Body of pancreas (tissue), 4 donors: ENCODE data around the gene CDH7. TPM values are rescaled to one million over a fixed set of nuclear protein-coding genes. Genes with fewer than 3 reads are reported as not detected.
A peak's percentile ranks its signal among the peaks of the same experiment; 100 is the strongest.

ENCODE experiments used
- ATAC-seq: fragments of 150-250 bp; one replicate; pipeline ENCODE4 v1.9.1; 2016
- DNase-seq, 4 donors: peaks; one replicate each; pipeline ENCODE4 v3.0.0-alpha.2; 2019
- H3K27ac ChIP-seq, 4 donors: fragments of 200-600 bp; sonication (generic); 1 replicate in 3 of 4; 2 replicates in 1 of 4; pipeline versions ENCODE4 v1.5.1 to v1.6.1; 2016 to 2019; ENCODE audit warnings: mild to moderate bottlenecking in 1 of 4, mixed read lengths in 1 of 4, moderate library complexity in 1 of 4
- H3K27me3 ChIP-seq, 2 donors: fragments of 200-600 bp; sonication (generic); one replicate each; pipeline ENCODE4 v1.6.0; 2016; ENCODE audit warnings: mild to moderate bottlenecking in 1 of 2
- H3K36me3 ChIP-seq, 2 donors: fragments of 200-600 bp; sonication (generic); replicated peaks in 1 of 2; 2 replicates each; pipeline ENCODE4 v1.5.1; 2016; ENCODE audit warnings: low read depth in 2 of 2; ENCODE audit not compliant: insufficient read depth in 1 of 2
- H3K4me1 ChIP-seq: fragments of 200-600 bp; sonication (generic); one replicate; pipeline ENCODE4 v1.6.0; 2016
- H3K4me3 ChIP-seq, 2 donors: fragments of 200-600 bp; sonication (generic); 1 replicate in 1 of 2; 2 replicates in 1 of 2; pipeline ENCODE4 v1.5.1; 2016 to 2019
- H3K9me3 ChIP-seq, 3 donors: fragments of 200-600 bp; sonication (generic); 1 replicate in 2 of 3; 2 replicates in 1 of 3; pipeline ENCODE4 v1.5.1; 2016
- CTCF ChIP-seq, 7 experiments: fragments of 450-650 bp in 4 of 7; fragments of 200-600 bp in 3 of 7; sonication (generic) in 3 of 7; IDR thresholded peaks; one replicate each; pipeline ENCODE4 v1.5.1; 2016 to 2019; ENCODE audit warnings: antibody characterized with exemption in 7 of 7
- POLR2A ChIP-seq, 3 donors: fragments of 450-650 bp; IDR thresholded peaks; one replicate each; pipeline ENCODE4 v1.6.1; 2016; ENCODE audit warnings: antibody characterized with exemption in 3 of 3, mild to moderate bottlenecking in 2 of 3
- WGBS, 2 donors: methylation state at CpG; one replicate each; pipeline ENCODE4 v1.1.5; 2017; 5-methylcytosine and 5-hydroxymethylcytosine counted together
- intact Hi-C: fragments of 100-400 bp; cut with DNase I; formaldehyde crosslinking; loops from one replicate; pipeline ENCODE4 v1.15.1; 2023
- total RNA-seq, 2 donors: library from RNA; depleted of rRNA; stranded (reverse); fragments of >200 nt; gene quantifications; one replicate each; pipeline ENCODE4 v1.1.0, GENCODE V29; 2016

Gene CDH7
- total RNA-seq, 2 donors from 2014 or later: not detected

- H3K27ac ChIP-seq: peak overlapping the region in 1 of 4 donors; percentile 21
- H3K27me3 ChIP-seq: no peaks in the 10 kb centered on the region
- intact Hi-C loops: no loop called here
- H3K4me1 ChIP-seq: no peaks in the 10 kb centered on the region
- DNase-seq (peak in 3 of 4 donors; percentile 52 to 75 (median 65)), ATAC-seq (peak; percentile 80)
- no peak for TF ChIP-seq CTCF (IDR thresholded peaks at IDR 0.05)
- TF ChIP-seq POLR2A (IDR thresholded peaks at IDR 0.05): no peak
- H3K36me3 ChIP-seq: no peaks in the 10 kb centered on the region
- H3K9me3 ChIP-seq: no peaks in the 10 kb centered on the region
- no peak overlapping the region for H3K4me3 ChIP-seq
- WGBS, 2 donors: 14 to 24% methylated on average over 2 of the region's 2 CpGs
Measured at GRCh38 chr18:65934874-65935273, 184.1 kb downstream of the CDH7 start.

DNA sequence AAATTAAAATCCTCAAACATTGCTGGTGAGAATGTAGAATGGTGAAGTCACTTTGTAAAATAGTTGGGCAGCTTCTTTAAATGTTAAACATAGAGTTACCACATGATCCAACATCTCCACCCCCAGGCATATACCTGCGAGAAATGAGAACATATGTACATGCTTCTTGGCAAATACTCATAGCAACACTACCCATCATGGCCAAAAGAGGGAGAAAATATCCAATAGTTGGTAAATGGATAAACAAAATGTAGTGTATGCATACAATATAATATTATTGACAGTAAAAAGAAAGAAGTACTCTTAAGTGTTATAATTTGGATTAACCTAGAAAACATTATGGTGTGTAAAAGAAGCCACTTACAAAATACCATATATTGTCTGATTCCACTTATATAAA is 185.9 kb downstream of the CDH7 start:
- Histone ChIP-seq H3K9me3 (no peaks in the 10 kb centered on the region), H3K27ac (no peak overlapping the region), H3K36me3 (no peaks in the 10 kb centered on the region), H3K4me3 (no peak overlapping the region), H3K4me1 (no peaks in the 10 kb centered on the region), H3K27me3 (no peaks in the 10 kb centered on the region)
- DNase-seq (no peak), ATAC-seq (no peak)
- 67 to 71% methylated on average over 1 of the region's 1 CpG for WGBS, 2 donors
- intact Hi-C loops: no loop called here
- TF ChIP-seq POLR2A (IDR thresholded peaks at IDR 0.05) (no peak), CTCF (IDR thresholded peaks at IDR 0.05) (peak in 1 of 7 experiments; percentile 3)

DNA sequence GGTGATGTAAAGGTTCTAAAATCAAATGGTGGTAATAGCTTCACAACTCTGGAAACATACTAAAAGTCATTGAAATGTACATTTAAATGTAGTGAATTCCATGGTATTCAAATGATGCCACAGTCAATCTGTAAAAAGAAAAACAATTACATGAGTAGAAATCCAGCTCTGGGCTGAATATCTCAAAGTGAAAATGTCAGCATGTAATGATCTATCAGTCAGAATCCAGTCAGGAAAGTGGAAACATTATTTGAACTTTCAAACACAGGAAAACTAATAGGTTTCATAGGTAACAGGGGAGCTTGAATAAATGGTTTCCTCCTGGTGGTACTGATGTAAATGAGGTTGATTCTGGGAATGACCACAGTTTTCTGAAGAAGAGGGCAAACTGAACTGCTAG is 186.4 kb downstream of the CDH7 start:
- intact Hi-C loops: no loop called here
- Histone ChIP-seq H3K4me1 (no peaks in the 10 kb centered on the region), H3K27me3 (no peaks in the 10 kb centered on the region), H3K36me3 (no peaks in the 10 kb centered on the region), H3K27ac (no peak overlapping the region), H3K4me3 (no peak overlapping the region), H3K9me3 (no peaks in the 10 kb centered on the region)
- DNase-seq: no peak
- TF ChIP-seq CTCF (IDR thresholded peaks at IDR 0.05): no peak
- no peak for TF ChIP-seq POLR2A (IDR thresholded peaks at IDR 0.05)
- ATAC-seq: no peak

GRCh38 chr18:65938592-65939372 is 188.0 kb downstream of the CDH7 start:
- Histone ChIP-seq H3K9me3 (no peaks in the 10 kb centered on the region), H3K27me3 (no peaks in the 10 kb centered on the region), H3K4me1 (no peaks in the 10 kb centered on the region), H3K36me3 (no peaks in the 10 kb centered on the region), H3K27ac (no peak overlapping the region), H3K4me3 (no peak overlapping the region)
- 72 to 78% methylated on average over 4 of the region's 4 CpGs for WGBS, 2 donors
- TF ChIP-seq POLR2A (IDR thresholded peaks at IDR 0.05) (no peak), CTCF (IDR thresholded peaks at IDR 0.05) (peak in 3 of 7 experiments; percentile 15 to 36 (median 34))
- DNase-seq (peak; percentile 35 to 61 (median 48)), ATAC-seq (no peak)
- intact Hi-C loops: no loop called here
